CD4-positive, CD25-positive, alpha-beta regulatory T cell (primary cell): ENCODE measurements around the gene OTULIN. TPM values are rescaled to one million over a fixed set of nuclear protein-coding genes. Genes with fewer than 3 reads are reported as not detected.
A peak's percentile ranks its signal among the peaks of the same experiment; 100 is the strongest.

Experiments
- ATAC-seq, 2 donors: fragments of 150-1000 bp; cut with Tn5 transposase; one replicate each; pipeline ENCODE4 v1.10.0; 2021; ENCODE audit warnings: low read depth in 2 of 2, moderate number of reproducible peaks in 2 of 2, moderate library complexity in 1 of 2
- DNase-seq, 3 donors: peaks; one replicate each; pipeline versions ENCODE4 v3.0.0 to v3.0.0-alpha.2; 2012 to 2022; ENCODE audit warnings: mixed read lengths in 1 of 3
- H3K27ac ChIP-seq: one replicate; pipeline ENCODE4 v1.7.0; 2013; ENCODE audit warnings: mild to moderate bottlenecking, low read length; ENCODE audit not compliant: insufficient read depth, poor library complexity, severe bottlenecking
- H3K27me3 ChIP-seq: one replicate; pipeline ENCODE4 v1.7.0; 2013; ENCODE audit warnings: low read length; ENCODE audit not compliant: control insufficient read depth, insufficient read depth
- H3K36me3 ChIP-seq: one replicate; pipeline ENCODE4 v1.7.0; 2013; ENCODE audit warnings: mild to moderate bottlenecking, low read length, moderate library complexity; ENCODE audit not compliant: control insufficient read depth, insufficient read depth
- H3K4me1 ChIP-seq: 2 replicates; pipeline ENCODE4 v1.7.0; 2013; ENCODE audit warnings: mild to moderate bottlenecking, low read length; ENCODE audit not compliant: insufficient read depth, control insufficient read depth, poor library complexity, severe bottlenecking
- H3K4me3 ChIP-seq: one replicate; pipeline ENCODE4 v1.7.0; 2013; ENCODE audit warnings: low read depth, mild to moderate bottlenecking, low read length, moderate library complexity
- H3K9me3 ChIP-seq, 2 experiments: 1 replicate in 1 of 2; 2 replicates in 1 of 2; pipeline ENCODE4 v1.7.0; 2013; ENCODE audit warnings: low read length in 2 of 2, mild to moderate bottlenecking in 1 of 2, moderate library complexity in 1 of 2; ENCODE audit not compliant: control insufficient read depth in 2 of 2
- H3K27ac Mint-ChIP-seq, 3 donors: one replicate each; pipeline ENCODE4 v1.8.0; 2020 to 2022; ENCODE audit warnings: mild to moderate bottlenecking in 3 of 3, mixed read lengths in 3 of 3, moderate library complexity in 2 of 3
- H3K27me3 Mint-ChIP-seq: one replicate; pipeline ENCODE4 v1.8.0; 2022; ENCODE audit warnings: mild to moderate bottlenecking, mixed read lengths
- H3K36me3 Mint-ChIP-seq: one replicate; pipeline ENCODE4 v1.8.0; 2020; ENCODE audit warnings: mixed read lengths
- H3K4me1 Mint-ChIP-seq, 4 donors: one replicate each; pipeline ENCODE4 v1.8.0; 2020 to 2022; ENCODE audit warnings: mixed read lengths in 4 of 4, mild to moderate bottlenecking in 1 of 4
- H3K4me3 Mint-ChIP-seq, 4 donors: one replicate each; pipeline ENCODE4 v1.8.0; 2020 to 2022; ENCODE audit warnings: mild to moderate bottlenecking in 4 of 4, mixed read lengths in 4 of 4, moderate library complexity in 3 of 4
- H3K9me3 Mint-ChIP-seq, 7 donors: one replicate each; pipeline ENCODE4 v1.8.0; 2020 to 2022; ENCODE audit warnings: mixed read lengths in 7 of 7, mild to moderate bottlenecking in 3 of 7, moderate library complexity in 2 of 7
- polyA plus RNA-seq, 4 donors: library from polyadenylated mRNA; unstranded; fragments of 300-500 nt; fragmentation: Illumina TruSeq; gene quantifications; one replicate each; pipeline ENCODE4 v1.2.3, GENCODE V29; 2021
- total RNA-seq: library from RNA; stranded (reverse); gene quantifications from one replicate; pipeline ENCODE4 v1.2.3, GENCODE V29; 2022

OTULIN gene
- total and polyA plus RNA-seq, 5 donors from 2014 or later: 22.8 to 109 (median 27.0) TPM

DNA sequence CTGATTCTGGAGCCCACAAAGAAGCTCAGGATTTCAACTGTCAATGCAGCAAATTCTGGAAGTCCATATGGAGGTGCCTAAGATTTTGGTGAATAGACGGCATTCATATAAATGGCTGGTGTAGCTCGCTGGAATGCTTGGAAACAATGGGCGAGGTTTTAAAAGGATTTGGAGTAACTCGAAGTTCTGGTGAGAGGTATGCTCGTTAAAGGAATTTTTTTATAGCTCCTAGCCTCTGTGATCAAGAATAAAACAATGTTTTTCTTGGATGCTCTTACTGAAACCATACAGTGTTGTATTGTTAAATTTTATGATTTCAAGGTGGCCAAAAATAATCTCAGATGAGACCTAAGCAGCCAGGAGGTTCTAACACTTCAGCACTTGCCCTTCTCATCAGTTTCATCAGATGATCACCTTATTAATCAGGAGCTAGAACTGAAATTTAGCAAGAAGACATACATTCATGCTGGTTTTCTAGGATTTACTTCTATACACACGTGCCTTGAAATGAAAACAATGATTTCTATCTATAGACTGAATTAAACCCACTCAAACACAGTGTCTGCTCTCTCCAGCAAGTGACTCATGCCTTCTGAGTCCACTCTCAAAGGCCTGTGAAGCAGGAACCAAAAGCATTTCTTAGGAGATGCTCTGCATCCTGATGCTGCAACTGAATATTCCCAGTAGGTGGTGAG, 79.2 kb downstream of the OTULIN start:
- peaks cover 85% of the 10 kb centered on the region for H3K36me3 ChIP-seq
- H3K9me3 ChIP-seq: no peaks in the 10 kb centered on the region
- no peaks in the 10 kb centered on the region for H3K9me3 Mint-ChIP-seq
- peaks cover 0 to 23% (median 12%) of the 10 kb centered on the region in 4 donors for H3K4me1 Mint-ChIP-seq
- no peak overlapping the region for H3K27ac ChIP-seq
- no peaks in the 10 kb centered on the region for H3K27me3 Mint-ChIP-seq
- no peaks in the 10 kb centered on the region for H3K27me3 ChIP-seq
- H3K36me3 Mint-ChIP-seq: peaks cover 53% of the 10 kb centered on the region
- H3K4me3 Mint-ChIP-seq: no peak overlapping the region
- H3K27ac Mint-ChIP-seq: peak overlapping the region; percentile 63 to 90 (median 87)
- no peak for ATAC-seq
- H3K4me3 ChIP-seq: no peak overlapping the region
- no peak for DNase-seq
- no peaks in the 10 kb centered on the region for H3K4me1 ChIP-seq

DNA sequence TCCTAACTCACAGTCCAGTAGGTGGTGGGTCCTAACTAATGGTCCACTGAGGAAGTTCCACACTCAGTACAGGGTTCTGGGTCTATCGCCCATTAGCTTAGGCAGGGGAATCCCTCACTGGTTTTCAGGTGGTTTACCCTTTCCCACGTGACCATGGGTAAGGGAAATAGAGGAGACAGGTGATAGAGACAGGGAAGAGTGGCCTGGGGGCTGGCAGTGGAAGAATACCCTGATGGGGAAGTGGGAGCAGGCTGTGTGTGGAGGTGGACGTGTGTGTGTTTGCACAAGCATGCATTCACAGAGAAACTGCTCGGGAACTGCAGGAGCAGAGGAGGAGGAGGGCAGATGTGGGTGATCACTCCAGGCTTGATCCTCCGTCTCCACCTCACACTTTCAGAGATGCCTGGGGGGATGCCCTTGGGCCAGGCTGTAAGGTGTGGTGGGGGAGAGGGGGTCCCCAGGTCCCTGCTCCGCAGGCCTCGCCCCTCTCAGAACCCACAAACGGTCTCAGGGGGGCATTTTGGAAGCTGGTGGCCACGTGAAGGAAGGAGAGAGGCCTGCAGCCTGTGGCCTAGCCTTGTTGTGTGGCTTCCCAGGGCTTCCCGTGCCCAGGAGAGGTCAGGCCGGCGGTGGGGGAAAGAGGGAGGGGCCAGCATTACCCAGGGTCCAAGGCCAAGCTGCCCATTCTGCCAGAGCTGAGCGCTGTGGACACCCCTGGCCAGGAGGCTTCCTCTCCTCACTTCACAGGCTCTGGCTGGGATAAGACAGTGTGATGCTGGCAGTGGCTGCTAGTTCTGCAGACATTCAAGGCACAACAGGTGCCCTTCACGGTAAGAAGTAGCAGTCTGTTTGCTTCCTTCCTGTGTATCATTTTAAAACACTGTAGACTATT, 80.0 kb downstream of the OTULIN start:
- no peak overlapping the region for H3K4me3 Mint-ChIP-seq
- H3K36me3 ChIP-seq: peaks cover 86% of the 10 kb centered on the region
- DNase-seq: no peak
- H3K9me3 Mint-ChIP-seq: no peaks in the 10 kb centered on the region
- no peaks in the 10 kb centered on the region for H3K27me3 Mint-ChIP-seq
- peaks cover 56% of the 10 kb centered on the region for H3K36me3 Mint-ChIP-seq
- H3K4me3 ChIP-seq: no peak overlapping the region
- H3K4me1 Mint-ChIP-seq: peaks cover 0 to 23% (median 12%) of the 10 kb centered on the region in 4 donors
- no peaks in the 10 kb centered on the region for H3K9me3 ChIP-seq
- H3K27ac Mint-ChIP-seq: peak overlapping the region; percentile 87 to 90 (median 89)
- ATAC-seq: no peak
- H3K27me3 ChIP-seq: no peaks in the 10 kb centered on the region
- H3K27ac ChIP-seq: no peak overlapping the region
- no peaks in the 10 kb centered on the region for H3K4me1 ChIP-seq

DNA sequence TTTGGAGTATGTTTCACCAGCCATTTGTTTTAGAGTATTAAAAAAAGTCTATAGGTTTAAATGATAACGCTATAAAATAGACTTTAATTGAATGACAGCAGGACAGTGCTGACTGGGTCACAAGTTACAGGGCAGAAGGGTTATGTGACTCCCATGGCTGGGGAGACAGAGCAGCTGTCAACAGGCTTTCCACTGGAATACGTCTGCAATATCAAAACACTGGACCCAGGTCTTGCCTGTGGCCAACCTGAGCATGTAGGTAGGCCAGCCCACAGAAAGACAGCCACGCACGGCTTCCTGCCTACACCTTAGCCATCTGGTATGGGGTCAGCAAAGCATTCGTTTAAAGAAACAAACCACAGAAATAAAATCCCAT, 80.7 kb downstream of the OTULIN start:
- Histone ChIP-seq H3K4me3 (no peak overlapping the region), H3K27me3 (no peaks in the 10 kb centered on the region), H3K27ac (no peak overlapping the region), H3K4me1 (no peaks in the 10 kb centered on the region), H3K9me3 (no peaks in the 10 kb centered on the region), H3K36me3 (peaks cover 88% of the 10 kb centered on the region)
- Mint-ChIP-seq H3K9me3 (no peaks in the 10 kb centered on the region), H3K4me3 (no peak overlapping the region), H3K27ac (peak overlapping the region in 2 of 3 donors; percentile 75 to 89), H3K27me3 (no peaks in the 10 kb centered on the region), H3K36me3 (peaks cover 62% of the 10 kb centered on the region), H3K4me1 (peaks cover 0 to 23% (median 12%) of the 10 kb centered on the region in 4 donors)
- ATAC-seq: no peak
- no peak for DNase-seq

DNA sequence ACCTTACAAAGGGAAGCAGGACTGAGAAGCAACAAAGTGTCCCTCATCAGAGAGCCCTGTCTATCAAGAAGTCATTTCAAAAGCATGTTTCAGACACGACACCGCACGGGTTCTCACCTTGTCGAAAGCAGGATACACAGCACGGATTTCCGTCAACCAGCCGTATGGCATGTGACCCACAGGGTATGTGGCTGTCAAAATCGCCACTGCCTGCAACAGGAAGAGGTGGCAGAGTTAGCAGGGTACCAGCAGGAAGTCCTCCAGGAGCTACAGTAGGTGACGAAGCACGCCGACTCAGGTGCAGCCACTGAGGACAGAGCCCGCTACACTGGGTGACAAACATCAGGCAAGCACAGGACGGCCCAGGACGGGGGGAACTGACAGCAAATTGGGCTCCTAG, 81.2 kb downstream of the OTULIN start:
- peak overlapping the region in 1 of 4 donors; percentile 24 for H3K4me3 Mint-ChIP-seq
- ATAC-seq (peak; percentile 71 to 73), DNase-seq (peak in 2 of 3 donors; percentile 23 to 55)
- no peaks in the 10 kb centered on the region for H3K27me3 Mint-ChIP-seq
- Histone ChIP-seq H3K9me3 (no peaks in the 10 kb centered on the region), H3K27ac (no peak overlapping the region), H3K4me1 (no peaks in the 10 kb centered on the region), H3K4me3 (no peak overlapping the region), H3K27me3 (no peaks in the 10 kb centered on the region), H3K36me3 (peaks cover 88% of the 10 kb centered on the region)
- no peaks in the 10 kb centered on the region for H3K9me3 Mint-ChIP-seq
- H3K36me3 Mint-ChIP-seq: peaks cover 65% of the 10 kb centered on the region
- H3K4me1 Mint-ChIP-seq: peaks cover 0 to 23% (median 12%) of the 10 kb centered on the region in 4 donors
- H3K27ac Mint-ChIP-seq: peak overlapping the region; percentile 61 to 89 (median 75)

DNA sequence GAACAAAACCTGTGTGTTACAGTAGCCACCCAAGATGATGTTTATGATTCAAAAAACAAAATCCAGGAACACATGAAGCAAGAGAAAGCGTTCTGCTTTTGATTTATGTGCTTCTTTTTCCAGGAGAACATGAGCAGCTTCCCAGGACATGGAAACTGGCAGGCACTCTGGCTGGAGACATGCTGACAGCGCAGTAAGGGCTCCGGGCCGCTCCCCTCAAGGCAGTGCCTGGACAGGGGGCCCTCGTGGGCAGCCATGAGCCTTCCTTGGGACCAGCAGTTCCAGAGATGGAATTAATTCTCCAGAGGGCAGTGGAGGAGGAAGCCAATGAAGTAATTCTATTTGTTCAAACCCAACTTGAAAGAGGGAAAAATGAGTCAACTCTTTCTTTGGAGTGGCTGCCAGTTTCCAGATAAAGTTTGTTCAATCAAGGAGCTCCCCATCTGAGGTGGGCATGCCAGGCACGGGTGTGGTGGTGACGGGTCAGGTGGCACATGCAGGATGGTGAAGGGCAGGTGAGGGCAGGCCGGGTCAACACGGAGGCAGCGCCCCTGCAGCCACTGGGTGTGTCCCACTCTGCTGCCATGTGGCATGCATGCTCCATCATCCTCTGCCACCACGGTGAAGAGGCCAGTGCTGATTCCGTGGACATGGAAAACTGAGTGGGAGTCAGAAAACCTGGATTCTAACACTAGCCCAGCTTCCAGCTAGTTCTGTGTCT, 83.8 kb downstream of the OTULIN start:
- no peak for DNase-seq
- no peak for ATAC-seq
- H3K36me3 Mint-ChIP-seq: peaks cover 54% of the 10 kb centered on the region
- peaks cover 0 to 16% (median 7%) of the 10 kb centered on the region in 4 donors for H3K4me1 Mint-ChIP-seq
- Histone ChIP-seq H3K4me3 (no peak overlapping the region), H3K36me3 (peaks cover 78% of the 10 kb centered on the region), H3K9me3 (no peaks in the 10 kb centered on the region), H3K27me3 (no peaks in the 10 kb centered on the region), H3K27ac (no peak overlapping the region), H3K4me1 (no peaks in the 10 kb centered on the region)
- H3K9me3 Mint-ChIP-seq: no peaks in the 10 kb centered on the region
- H3K4me3 Mint-ChIP-seq: no peak overlapping the region
- no peak overlapping the region for H3K27ac Mint-ChIP-seq
- no peaks in the 10 kb centered on the region for H3K27me3 Mint-ChIP-seq

Other genes with a start within 250 kb of the OTULIN start
- 47.1 TPM for gene OTULINL, start 82.9 kb upstream of the OTULIN start, total RNA-seq
- gene OTULINL, start 82.9 kb upstream of the OTULIN start, polyA plus RNA-seq: 10 to 100 TPM; 41.5 to 69.4 (median 51.9) TPM
- 177 TPM for gene ANKH, start 207.1 kb downstream of the OTULIN start, total RNA-seq
- 10 to 100 TPM; 56.6 to 63.5 (median 63.0) TPM for gene ANKH, start 207.1 kb downstream of the OTULIN start, polyA plus RNA-seq